Activated CD4-positive, alpha-beta T cell treated with anti-CD3 and anti-CD28 coated beads, Interleukin-2, amount 50 U/mL, for 48 hours (primary cell): Measurements from ENCODE around the gene SYNE1.
"Not testable (repeated sequence)": the region's sequence is repeated elsewhere in the genome, so short reads cannot be mapped to it uniquely, and the experiment has no call there.

Experiments
- DNase-seq, 2 experiments: peaks; one replicate each; pipeline ENCODE4 v3.0.0-alpha.2; 2020

The SYNE1 gene

GRCh38 chr6:152557502-152557901, 79.7 kb downstream of the SYNE1 start:
- no peak for DNase-seq

GRCh38 chr6:152554851-152555250, 82.3 kb downstream of the SYNE1 start:
- no peak for DNase-seq

GRCh38 chr6:152552616-152553209, 84.4 kb downstream of the SYNE1 start:
- peak; percentile 17 to 28 for DNase-seq

GRCh38 chr6:152543519-152543918, 93.6 kb downstream of the SYNE1 start:
- DNase-seq = no peak

GRCh38 chr6:152540381-152540780, 96.8 kb downstream of the SYNE1 start:
- no peak for DNase-seq

- DNase-seq = no peak
These were observed 102.6 kb downstream of the SYNE1 start for GRCh38 chr6:152534541-152534940.

- no peak for DNase-seq
These were observed 104.4 kb downstream of the SYNE1 start for GRCh38 chr6:152532556-152533422.

- DNase-seq = no peak
These were observed 105.5 kb downstream of the SYNE1 start for GRCh38 chr6:152531659-152532058.

GRCh38 chr6:152529369-152529768, 107.8 kb downstream of the SYNE1 start:
- no peak for DNase-seq

GRCh38 chr6:152514120-152514519, 123.0 kb downstream of the SYNE1 start:
- not testable (repeated sequence) for DNase-seq

GRCh38 chr6:152509916-152510315, 127.2 kb downstream of the SYNE1 start:
- no peak for DNase-seq

GRCh38 chr6:152508477-152508876, 128.7 kb downstream of the SYNE1 start:
- DNase-seq = no peak

- DNase-seq = no peak
These were observed 133.6 kb downstream of the SYNE1 start for GRCh38 chr6:152503546-152503945.

GRCh38 chr6:152502421-152503188, 134.6 kb downstream of the SYNE1 start:
- DNase-seq = no peak

GRCh38 chr6:152499931-152500330, 137.2 kb downstream of the SYNE1 start:
- no peak for DNase-seq

GRCh38 chr6:152496731-152497130, 140.4 kb downstream of the SYNE1 start:
- no peak for DNase-seq

- not testable (repeated sequence) for DNase-seq
These were observed 141.7 kb downstream of the SYNE1 start for GRCh38 chr6:152495456-152495855.

GRCh38 chr6:152492281-152492680, 144.9 kb downstream of the SYNE1 start:
- not testable (repeated sequence) for DNase-seq

- DNase-seq = not testable (repeated sequence)
These were observed 145.7 kb downstream of the SYNE1 start for GRCh38 chr6:152491501-152491900.

- DNase-seq = not testable (repeated sequence)
These were observed 146.2 kb downstream of the SYNE1 start for GRCh38 chr6:152490971-152491378.

GRCh38 chr6:152484806-152485205, 152.4 kb downstream of the SYNE1 start:
- DNase-seq = no peak

GRCh38 chr6:152482289-152482688, 154.9 kb downstream of the SYNE1 start:
- DNase-seq = no peak

GRCh38 chr6:152478377-152479010, 158.7 kb downstream of the SYNE1 start:
- no peak for DNase-seq
